Measurements from ENCODE around the gene SART3. TPM values are rescaled to one million over a fixed set of nuclear protein-coding genes. Genes with fewer than 3 reads are reported as not detected.
A peak's percentile ranks its signal among the peaks of the same experiment; 100 is the strongest.

SART3 gene
- total RNA-seq, 6 experiments from 2014 or later: 33.8 to 36.3 (median 34.8) TPM

GRCh38 chr12:108563136-108563803 is 2.3 kb upstream of the SART3 start:
- peak; percentile 82 for DNase-seq
- TF ChIP-seq CTCF (IDR thresholded peaks at IDR 0.05): peak; percentile 89
- H3K9me3 Mint-ChIP-seq: no peaks in the 10 kb centered on the region
- H3K4me3 Mint-ChIP-seq: peak overlapping the region; percentile 99
- H3K27ac Mint-ChIP-seq: peak overlapping the region; percentile 99
- peaks cover 3% of the 10 kb centered on the region; the same call in 1 of the 2 replicates for H3K27me3 Mint-ChIP-seq (ENCODE audit: insufficient read depth)
- H3K4me1 Mint-ChIP-seq (ENCODE audit: low read depth): peaks cover 56% of the 10 kb centered on the region
- H3K36me3 Mint-ChIP-seq (ENCODE audit: low read depth): peaks cover 16% of the 10 kb centered on the region

GRCh38 chr12:108562348-108563135 is 1.6 kb upstream of the SART3 start, which contains the start of gene ISCU:
TSS of gene ISCU (plus strand) at chr12:108562596. CDS start at chr12:108562623, 27 bp downstream.
- no peaks in the 10 kb centered on the region for H3K9me3 Mint-ChIP-seq
- peaks cover 60% of the 10 kb centered on the region for H3K4me1 Mint-ChIP-seq (ENCODE audit: low read depth)
- DNase-seq: peak; percentile 95
- peak within 1 kb of the TSS; percentile 99 for H3K4me3 Mint-ChIP-seq
- peaks cover 3% of the 10 kb centered on the region; the same call in 1 of the 2 replicates for H3K27me3 Mint-ChIP-seq (ENCODE audit: insufficient read depth)
- no peak for TF ChIP-seq CTCF (IDR thresholded peaks at IDR 0.05)
- peaks cover 21% of the 10 kb centered on the region for H3K36me3 Mint-ChIP-seq (ENCODE audit: low read depth)
- H3K27ac Mint-ChIP-seq: peak within 1 kb of the TSS; percentile 99

GRCh38 chr12:108561852-108562347 is 927 bp upstream of the SART3 start:
- Mint-ChIP-seq H3K9me3 (no peaks in the 10 kb centered on the region), H3K4me3 (peak overlapping the region; percentile 99), H3K36me3 (ENCODE audit: low read depth) (peaks cover 25% of the 10 kb centered on the region), H3K4me1 (ENCODE audit: low read depth) (peaks cover 60% of the 10 kb centered on the region), H3K27me3 (ENCODE audit: insufficient read depth) (peaks cover 3% of the 10 kb centered on the region; the same call in 1 of the 2 replicates), H3K27ac (peak overlapping the region; percentile 99)
- no peak for TF ChIP-seq CTCF (IDR thresholded peaks at IDR 0.05)
- no peak for DNase-seq

- TF ChIP-seq CTCF (IDR thresholded peaks at IDR 0.05): no peak
- peak; percentile 25 for DNase-seq
- Mint-ChIP-seq H3K4me3 (peak overlapping the region; percentile 99), H3K9me3 (no peaks in the 10 kb centered on the region), H3K27me3 (ENCODE audit: insufficient read depth) (peaks cover 3% of the 10 kb centered on the region; the same call in 1 of the 2 replicates), H3K36me3 (ENCODE audit: low read depth) (peaks cover 14% of the 10 kb centered on the region), H3K4me1 (ENCODE audit: low read depth) (peaks cover 64% of the 10 kb centered on the region), H3K27ac (peak overlapping the region; percentile 99)
These were observed 652 bp downstream of the SART3 start for GRCh38 chr12:108560321-108560721.

GRCh38 chr12:108559748-108560147 is 1.2 kb downstream of the SART3 start:
- H3K9me3 Mint-ChIP-seq: no peaks in the 10 kb centered on the region
- H3K36me3 Mint-ChIP-seq (ENCODE audit: low read depth): peaks cover 14% of the 10 kb centered on the region
- H3K27me3 Mint-ChIP-seq (ENCODE audit: insufficient read depth): peaks cover 3% of the 10 kb centered on the region; the same call in 1 of the 2 replicates
- H3K27ac Mint-ChIP-seq: peak overlapping the region; percentile 99
- peak; percentile 29; the same call in 1 of the 2 replicates for TF ChIP-seq CTCF (IDR thresholded peaks at IDR 0.05)
- H3K4me1 Mint-ChIP-seq (ENCODE audit: low read depth): peaks cover 61% of the 10 kb centered on the region
- no peak for DNase-seq
- H3K4me3 Mint-ChIP-seq: peak overlapping the region; percentile 99
